ENCODE data around the gene TRPM2. TPM values are rescaled to one million over a fixed set of nuclear protein-coding genes. Genes with fewer than 3 reads are reported as not detected.

The TRPM2 gene
- total and polyA plus RNA-seq, 10 of the 15 experiments (the other 5 are each of a cell fraction or from before 2014, with no cell fraction given) = 0.03 to 9.1 (median 2.6) TPM

- peak; percentile 28; the same call in 2 of the 3 replicates for ATAC-seq
- no peak for DNase-seq (ENCODE audit: low read depth, low spot score)
- H3K4me2 ChIP-seq (ENCODE audit: control insufficient read depth, insufficient read depth) = no peak overlapping the region
- H3K27ac ChIP-seq (ENCODE audit: control insufficient read depth, insufficient read depth) = no peak overlapping the region
- CTCF ChIA-PET = no interaction called here
- intact Hi-C loops (cut with micrococcal nuclease; ENCODE audit: unreplicated experiment) = no loop called here
- 82% methylated on average over 7 of the region's 7 CpGs for WGBS (ENCODE audit: insufficient coverage, insufficient replicate concordance, low lambda C conversion rate, missing lambda C conversion rate)
- H3K4me3 ChIP-seq = no peak overlapping the region
- H4K20me1 ChIP-seq (ENCODE audit: control insufficient read depth, insufficient read depth) = no peaks in the 10 kb centered on the region
- POLR2A ChIA-PET = interaction anchor here (0.6 kb wide), 1 partner anchor 47 kb away, joined by 3 read pairs; no protein-coding TSS in a partner anchor
- BruUV-seq (replicated peaks) = no TSS peak
- no peaks in the 10 kb centered on the region for H3K4me1 ChIP-seq (ENCODE audit: control insufficient read depth, insufficient read depth, low read length)
- FAIRE-seq = no peak
- no peak overlapping the region for H2AFZ ChIP-seq (ENCODE audit: control insufficient read depth, low read depth, low read length)
- no peak overlapping the region for H3K9ac ChIP-seq (ENCODE audit: control insufficient read depth, insufficient read depth, low read length)
- RAD21 ChIA-PET (ENCODE audit: unreplicated experiment) = no interaction called here
- no peak for TF ChIP-seq ATF7 (IDR thresholded peaks at IDR 0.05; ENCODE audit: low read depth)
- no peak for TF ChIP-seq ETV6 (conservative IDR thresholded peaks at IDR 0.05 in 1 of 2, IDR thresholded peaks at IDR 0.05 in 1 of 2; ENCODE audit: borderline replicate concordance in 1 of 2, low read depth in 1 of 2)
- no peak for TF ChIP-seq CHD1 (IDR thresholded peaks at IDR 0.05; ENCODE audit: low read depth, low read length)
- TF ChIP-seq BCL11A (IDR thresholded peaks at IDR 0.05; ENCODE audit: low read depth, low read length) = no peak
- no peak for TF ChIP-seq GABPA (IDR thresholded peaks at IDR 0.05; ENCODE audit: low read depth)
- no peak for TF ChIP-seq SUPT20H (IDR thresholded peaks at IDR 0.05; ENCODE audit: borderline replicate concordance, control insufficient read depth, low read depth, low read length)
- TF ChIP-seq PML (IDR thresholded peaks at IDR 0.05; ENCODE audit: low read length) = no peak
- no peak for TF ChIP-seq ASH2L (IDR thresholded peaks at IDR 0.05; ENCODE audit: borderline replicate concordance, low read depth)
- TF ChIP-seq MXI1 (IDR thresholded peaks at IDR 0.05; ENCODE audit: low read depth, low read length) = no peak
- in situ Hi-C loops (cut with MboI) = no loop called here
- no peaks in the 10 kb centered on the region for H3K27me3 ChIP-seq (replicated peaks in 1 of 2; ENCODE audit: control insufficient read depth in 2 of 2, insufficient read depth in 2 of 2, low read length in 1 of 2)
- no peaks in the 10 kb centered on the region for H3K36me3 ChIP-seq (ENCODE audit: control insufficient read depth in 2 of 2, insufficient read depth in 2 of 2, low read length in 1 of 2)
- SMC1A ChIA-PET (ENCODE audit: uncharacterized antibody, unreplicated experiment) = no interaction called here
- H3K79me2 ChIP-seq (ENCODE audit: control insufficient read depth, insufficient read depth, low read length) = no peaks in the 10 kb centered on the region
- no peaks in the 10 kb centered on the region; the same call in 2 of the 3 replicates for H3K9me3 ChIP-seq (replicated peaks; ENCODE audit: control insufficient read depth, insufficient read depth, low read length)
These were observed 54.1 kb downstream of the TRPM2 start for GRCh38 chr21:44407493-44407892.

GRCh38 chr21:44408226-44408625 is 54.8 kb downstream of the TRPM2 start:
- 92% methylated on average over 15 of the region's 15 CpGs for WGBS (ENCODE audit: insufficient coverage, insufficient replicate concordance, low lambda C conversion rate, missing lambda C conversion rate)
- Histone ChIP-seq H3K4me2 (ENCODE audit: control insufficient read depth, insufficient read depth) (no peak overlapping the region), H3K36me3 (ENCODE audit: control insufficient read depth in 2 of 2, insufficient read depth in 2 of 2, low read length in 1 of 2) (no peaks in the 10 kb centered on the region), H3K4me1 (ENCODE audit: control insufficient read depth, insufficient read depth, low read length) (no peaks in the 10 kb centered on the region), H3K79me2 (ENCODE audit: control insufficient read depth, insufficient read depth, low read length) (no peaks in the 10 kb centered on the region), H4K20me1 (ENCODE audit: control insufficient read depth, insufficient read depth) (no peaks in the 10 kb centered on the region), H3K27me3 (replicated peaks in 1 of 2; ENCODE audit: control insufficient read depth in 2 of 2, insufficient read depth in 2 of 2, low read length in 1 of 2) (no peaks in the 10 kb centered on the region), H2AFZ (ENCODE audit: control insufficient read depth, low read depth, low read length) (no peak overlapping the region), H3K9me3 (replicated peaks; ENCODE audit: control insufficient read depth, insufficient read depth, low read length) (no peaks in the 10 kb centered on the region; the same call in 2 of the 3 replicates), H3K27ac (ENCODE audit: control insufficient read depth, insufficient read depth) (no peak overlapping the region), H3K9ac (ENCODE audit: control insufficient read depth, insufficient read depth, low read length) (no peak overlapping the region), H3K4me3 (no peak overlapping the region)
- DNase-seq (ENCODE audit: low read depth, low spot score) = no peak
- intact Hi-C loops (cut with micrococcal nuclease; ENCODE audit: unreplicated experiment) = no loop called here
- no TSS peak for BruUV-seq (replicated peaks)
- ATAC-seq = no peak
- ChIA-PET RAD21 (ENCODE audit: unreplicated experiment) (no interaction called here), SMC1A (ENCODE audit: uncharacterized antibody, unreplicated experiment) (no interaction called here), POLR2A (no interaction called here), CTCF (no interaction called here)
- FAIRE-seq = no peak
- in situ Hi-C loops (cut with MboI) = no loop called here
- TF ChIP-seq USF1 (IDR thresholded peaks at IDR 0.05; ENCODE audit: borderline replicate concordance, extremely low read length, insufficient read depth, low read depth, low read length) = no peak
- TF ChIP-seq HDAC6 (IDR thresholded peaks at IDR 0.05; ENCODE audit: unreplicated experiment) = no peak
- TF ChIP-seq SKIL (IDR thresholded peaks at IDR 0.05; ENCODE audit: low read depth, poor library complexity, severe bottlenecking) = no peak
- TF ChIP-seq FOXK2 (IDR thresholded peaks at IDR 0.05) = no peak
- no peak for TF ChIP-seq TCF3 (IDR thresholded peaks at IDR 0.05; ENCODE audit: borderline replicate concordance, insufficient read depth, low read depth, low read length)
- TF ChIP-seq ASH2L (IDR thresholded peaks at IDR 0.05; ENCODE audit: borderline replicate concordance, low read depth) = no peak
- TF ChIP-seq IRF4 (IDR thresholded peaks at IDR 0.05; ENCODE audit: low read depth, low read length) = no peak
- TF ChIP-seq ZNF622 (IDR thresholded peaks at IDR 0.05) = no peak
